SK-N-SH (cell line): ENCODE measurements around the gene SSBP1.

Experiments used
- EP300 ChIP-seq, 2 experiments: IDR thresholded peaks; 2 replicates each; pipeline versions ENCODE4 v1.4.0 to v1.6.1; 2012; ENCODE audit warnings: borderline replicate concordance in 1 of 2, low read depth in 1 of 2, low read length in 1 of 2
- EZH2phosphoT487 ChIP-seq: fragments of 200-600 bp; sonication (generic); IDR thresholded peaks from 2 replicates; pipeline ENCODE4 v1.6.1; 2017; ENCODE audit warnings: low read depth, mixed run types, mild to moderate bottlenecking, antibody characterized with exemption, moderate library complexity, borderline replicate concordance
- POLR2AphosphoS5 ChIP-seq: IDR thresholded peaks from 2 replicates; pipeline ENCODE4 v1.6.1; 2012; ENCODE audit warnings: low read depth, low read length
- RAD21 ChIP-seq: IDR thresholded peaks from 2 replicates; pipeline ENCODE4 v1.6.1; 2012; ENCODE audit warnings: mild to moderate bottlenecking, low read length
- TAF1 ChIP-seq: IDR thresholded peaks from 2 replicates; pipeline ENCODE4 v1.6.1; 2012; ENCODE audit warnings: low read depth, mild to moderate bottlenecking, low read length, moderate library complexity, borderline replicate concordance
- TF ChIP-seq, protein P1 (sequence below): IDR thresholded peaks from 2 replicates; pipeline ENCODE4; 2012
- TF ChIP-seq, protein P2 (sequence below): fragments of 200-600 bp; sonication (generic); IDR thresholded peaks from 2 replicates; pipeline ENCODE4 v1.6.1; 2017; ENCODE audit warnings: antibody characterized with exemption, mild to moderate bottlenecking, moderate library complexity
- TF ChIP-seq, protein P3 (sequence below): fragments of 150-350 bp; IDR thresholded peaks from 2 replicates; pipeline ENCODE4 v1.6.1; 2017; ENCODE audit warnings: antibody characterized with exemption, low read length, low read depth, borderline replicate concordance
- TF ChIP-seq, protein P4 (sequence below): IDR thresholded peaks from 2 replicates; pipeline ENCODE4 v1.6.1; 2012; ENCODE audit warnings: mild to moderate bottlenecking, low read depth, low read length, moderate library complexity

DNA sequence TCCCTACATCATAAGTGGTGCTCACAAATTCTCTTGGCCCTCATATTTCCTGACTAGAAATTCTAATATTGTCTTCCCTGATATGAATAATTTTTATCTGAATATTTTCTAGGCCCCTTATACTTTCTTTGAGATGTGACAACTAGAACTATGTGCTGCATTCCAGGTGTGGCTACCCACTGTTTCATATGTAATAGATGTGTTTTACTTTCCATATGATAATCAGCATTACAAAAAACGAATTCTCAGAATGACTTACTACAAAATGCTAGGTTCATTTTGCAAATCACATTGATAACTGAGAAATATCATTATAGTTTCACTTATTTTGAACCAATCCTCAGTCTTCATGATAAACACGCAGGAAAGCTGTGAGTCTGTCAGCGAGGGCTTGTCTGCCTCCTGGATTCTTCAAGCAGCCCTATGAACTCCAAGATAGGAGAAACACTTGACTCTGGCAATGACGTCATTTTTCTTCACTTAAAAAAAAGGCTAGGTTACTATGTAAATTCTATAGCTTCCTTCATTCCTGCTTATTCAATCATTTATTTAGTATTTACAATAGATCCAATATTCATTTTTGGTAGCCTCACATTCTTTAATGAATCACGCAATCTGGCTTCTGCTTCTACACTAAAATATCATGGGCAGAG lies 25.4 kb upstream of the SSBP1 start:
- TF ChIP-seq, protein P1, sequence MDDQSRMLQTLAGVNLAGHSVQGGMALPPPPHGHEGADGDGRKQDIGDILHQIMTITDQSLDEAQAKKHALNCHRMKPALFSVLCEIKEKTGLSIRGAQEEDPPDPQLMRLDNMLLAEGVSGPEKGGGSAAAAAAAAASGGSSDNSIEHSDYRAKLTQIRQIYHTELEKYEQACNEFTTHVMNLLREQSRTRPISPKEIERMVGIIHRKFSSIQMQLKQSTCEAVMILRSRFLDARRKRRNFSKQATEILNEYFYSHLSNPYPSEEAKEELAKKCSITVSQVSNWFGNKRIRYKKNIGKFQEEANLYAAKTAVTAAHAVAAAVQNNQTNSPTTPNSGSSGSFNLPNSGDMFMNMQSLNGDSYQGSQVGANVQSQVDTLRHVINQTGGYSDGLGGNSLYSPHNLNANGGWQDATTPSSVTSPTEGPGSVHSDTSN: no peak
- TF ChIP-seq, protein P2, sequence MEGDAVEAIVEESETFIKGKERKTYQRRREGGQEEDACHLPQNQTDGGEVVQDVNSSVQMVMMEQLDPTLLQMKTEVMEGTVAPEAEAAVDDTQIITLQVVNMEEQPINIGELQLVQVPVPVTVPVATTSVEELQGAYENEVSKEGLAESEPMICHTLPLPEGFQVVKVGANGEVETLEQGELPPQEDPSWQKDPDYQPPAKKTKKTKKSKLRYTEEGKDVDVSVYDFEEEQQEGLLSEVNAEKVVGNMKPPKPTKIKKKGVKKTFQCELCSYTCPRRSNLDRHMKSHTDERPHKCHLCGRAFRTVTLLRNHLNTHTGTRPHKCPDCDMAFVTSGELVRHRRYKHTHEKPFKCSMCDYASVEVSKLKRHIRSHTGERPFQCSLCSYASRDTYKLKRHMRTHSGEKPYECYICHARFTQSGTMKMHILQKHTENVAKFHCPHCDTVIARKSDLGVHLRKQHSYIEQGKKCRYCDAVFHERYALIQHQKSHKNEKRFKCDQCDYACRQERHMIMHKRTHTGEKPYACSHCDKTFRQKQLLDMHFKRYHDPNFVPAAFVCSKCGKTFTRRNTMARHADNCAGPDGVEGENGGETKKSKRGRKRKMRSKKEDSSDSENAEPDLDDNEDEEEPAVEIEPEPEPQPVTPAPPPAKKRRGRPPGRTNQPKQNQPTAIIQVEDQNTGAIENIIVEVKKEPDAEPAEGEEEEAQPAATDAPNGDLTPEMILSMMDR: no peak
- TF ChIP-seq EZH2phosphoT487: no peak
- TF ChIP-seq, protein P3, sequence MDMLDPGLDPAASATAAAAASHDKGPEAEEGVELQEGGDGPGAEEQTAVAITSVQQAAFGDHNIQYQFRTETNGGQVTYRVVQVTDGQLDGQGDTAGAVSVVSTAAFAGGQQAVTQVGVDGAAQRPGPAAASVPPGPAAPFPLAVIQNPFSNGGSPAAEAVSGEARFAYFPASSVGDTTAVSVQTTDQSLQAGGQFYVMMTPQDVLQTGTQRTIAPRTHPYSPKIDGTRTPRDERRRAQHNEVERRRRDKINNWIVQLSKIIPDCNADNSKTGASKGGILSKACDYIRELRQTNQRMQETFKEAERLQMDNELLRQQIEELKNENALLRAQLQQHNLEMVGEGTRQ: no peak
- no peak for TF ChIP-seq TAF1
- no peak for TF ChIP-seq RAD21
- no peak for TF ChIP-seq POLR2AphosphoS5
- no peak for TF ChIP-seq EP300 (IDR thresholded peaks at IDR 0.05; ENCODE audit: borderline replicate concordance in 1 of 2, low read depth in 1 of 2, low read length in 1 of 2)
- TF ChIP-seq, protein P4, sequence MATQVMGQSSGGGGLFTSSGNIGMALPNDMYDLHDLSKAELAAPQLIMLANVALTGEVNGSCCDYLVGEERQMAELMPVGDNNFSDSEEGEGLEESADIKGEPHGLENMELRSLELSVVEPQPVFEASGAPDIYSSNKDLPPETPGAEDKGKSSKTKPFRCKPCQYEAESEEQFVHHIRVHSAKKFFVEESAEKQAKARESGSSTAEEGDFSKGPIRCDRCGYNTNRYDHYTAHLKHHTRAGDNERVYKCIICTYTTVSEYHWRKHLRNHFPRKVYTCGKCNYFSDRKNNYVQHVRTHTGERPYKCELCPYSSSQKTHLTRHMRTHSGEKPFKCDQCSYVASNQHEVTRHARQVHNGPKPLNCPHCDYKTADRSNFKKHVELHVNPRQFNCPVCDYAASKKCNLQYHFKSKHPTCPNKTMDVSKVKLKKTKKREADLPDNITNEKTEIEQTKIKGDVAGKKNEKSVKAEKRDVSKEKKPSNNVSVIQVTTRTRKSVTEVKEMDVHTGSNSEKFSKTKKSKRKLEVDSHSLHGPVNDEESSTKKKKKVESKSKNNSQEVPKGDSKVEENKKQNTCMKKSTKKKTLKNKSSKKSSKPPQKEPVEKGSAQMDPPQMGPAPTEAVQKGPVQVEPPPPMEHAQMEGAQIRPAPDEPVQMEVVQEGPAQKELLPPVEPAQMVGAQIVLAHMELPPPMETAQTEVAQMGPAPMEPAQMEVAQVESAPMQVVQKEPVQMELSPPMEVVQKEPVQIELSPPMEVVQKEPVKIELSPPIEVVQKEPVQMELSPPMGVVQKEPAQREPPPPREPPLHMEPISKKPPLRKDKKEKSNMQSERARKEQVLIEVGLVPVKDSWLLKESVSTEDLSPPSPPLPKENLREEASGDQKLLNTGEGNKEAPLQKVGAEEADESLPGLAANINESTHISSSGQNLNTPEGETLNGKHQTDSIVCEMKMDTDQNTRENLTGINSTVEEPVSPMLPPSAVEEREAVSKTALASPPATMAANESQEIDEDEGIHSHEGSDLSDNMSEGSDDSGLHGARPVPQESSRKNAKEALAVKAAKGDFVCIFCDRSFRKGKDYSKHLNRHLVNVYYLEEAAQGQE: no peak
